NCI-H524 treated with DMSO at 0.1 percent for 48 hours (cell line): ENCODE results near the gene CEP97.

Experiments used
- DNase-seq: peaks from one replicate; lab custom pipeline; 2025; lab: John Stamatoyannopoulos, UW

The CEP97 gene

DNA sequence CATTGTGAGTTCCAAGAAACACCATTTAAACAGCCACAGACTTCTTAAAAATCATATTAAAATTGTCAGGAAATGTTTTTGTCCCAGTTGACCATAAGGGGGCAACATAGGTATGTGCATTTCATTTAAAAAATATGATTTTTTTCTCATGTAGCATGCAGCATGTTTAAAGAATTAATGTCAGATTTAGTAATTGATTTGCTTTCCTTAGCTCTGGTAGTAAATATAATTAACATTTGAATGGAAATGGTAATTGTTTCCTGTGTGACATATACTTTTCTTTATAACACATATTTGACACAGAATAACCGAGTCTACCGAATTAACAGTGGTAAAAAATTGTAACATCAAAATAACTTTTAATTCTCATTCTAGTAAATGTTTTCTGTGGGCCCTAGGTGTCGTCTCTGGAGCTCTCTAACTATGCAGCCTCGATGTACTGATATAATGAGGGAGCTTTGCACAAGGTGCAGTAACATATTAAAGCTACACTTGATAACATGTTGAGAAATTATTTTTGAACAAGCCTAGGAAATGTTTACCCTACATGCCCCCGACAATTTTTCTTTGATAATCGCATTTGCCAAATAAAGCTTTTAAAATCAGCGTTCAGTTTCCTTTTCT lies 89.5 kb downstream of the CEP97 start:
- DNase-seq, result no peak

DNA sequence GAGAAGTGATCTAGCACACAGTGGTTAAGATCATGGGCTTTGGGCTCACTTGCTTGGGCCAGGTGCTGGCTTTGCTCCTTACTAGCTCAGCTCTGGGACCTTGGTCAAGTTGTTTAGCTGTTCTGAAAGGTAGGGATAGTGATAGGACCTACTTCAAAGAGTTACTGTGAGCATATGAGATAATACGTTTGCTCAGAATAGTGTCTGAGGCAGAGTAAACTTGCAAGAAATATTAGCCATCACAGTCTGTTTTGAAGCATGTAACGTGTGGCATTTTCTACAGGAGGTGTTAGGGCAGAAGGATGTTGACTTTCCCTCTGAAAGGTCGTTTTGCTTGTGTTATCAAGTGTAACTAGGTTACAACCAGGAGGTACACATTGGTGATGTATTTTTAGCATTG lies 90.4 kb downstream of the CEP97 start:
- DNase-seq, result no peak

DNA sequence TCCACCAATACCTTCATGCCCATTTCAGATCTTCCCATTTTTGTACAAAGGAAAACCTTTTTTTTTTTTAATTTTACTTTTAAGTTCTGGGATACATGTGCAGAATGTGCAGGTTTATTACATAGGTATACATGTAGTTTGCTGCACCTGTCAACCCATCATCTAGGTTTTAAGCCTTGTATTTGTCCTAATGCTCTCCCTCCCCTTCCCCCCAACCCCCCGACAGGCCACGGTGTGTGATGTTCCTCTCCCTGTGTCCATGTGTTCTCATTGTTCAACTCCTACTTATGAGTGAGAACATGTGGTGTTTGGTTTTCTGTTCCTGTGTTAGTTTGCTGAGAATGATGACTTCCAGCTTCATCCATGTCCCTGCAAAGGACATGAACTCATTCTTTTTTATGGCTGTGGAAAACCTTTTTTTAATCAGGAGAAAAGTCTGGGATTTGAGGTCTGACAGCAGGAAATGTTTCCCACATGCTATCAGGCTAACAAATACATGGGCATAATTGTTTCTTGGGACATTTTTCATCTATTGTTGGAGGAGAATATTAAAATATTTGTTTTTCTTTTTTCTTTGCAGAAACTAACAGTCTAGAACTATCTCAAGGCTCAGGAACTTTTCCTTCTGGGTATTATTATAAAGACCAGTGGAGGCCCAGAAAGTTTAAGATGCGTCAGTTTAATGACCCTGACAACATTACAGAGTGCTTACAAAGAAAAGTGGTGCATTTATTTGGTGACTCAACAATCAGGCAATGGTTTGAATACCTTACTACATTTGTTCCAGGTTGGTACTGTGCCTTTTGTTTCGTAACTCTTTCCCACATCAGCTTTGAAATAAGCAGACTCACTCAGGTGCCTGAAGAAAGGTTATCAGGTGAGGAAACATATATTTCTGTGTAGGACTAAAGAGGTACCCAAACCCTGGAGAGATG lies 92.1 kb downstream of the CEP97 start:
- no peak for DNase-seq

DNA sequence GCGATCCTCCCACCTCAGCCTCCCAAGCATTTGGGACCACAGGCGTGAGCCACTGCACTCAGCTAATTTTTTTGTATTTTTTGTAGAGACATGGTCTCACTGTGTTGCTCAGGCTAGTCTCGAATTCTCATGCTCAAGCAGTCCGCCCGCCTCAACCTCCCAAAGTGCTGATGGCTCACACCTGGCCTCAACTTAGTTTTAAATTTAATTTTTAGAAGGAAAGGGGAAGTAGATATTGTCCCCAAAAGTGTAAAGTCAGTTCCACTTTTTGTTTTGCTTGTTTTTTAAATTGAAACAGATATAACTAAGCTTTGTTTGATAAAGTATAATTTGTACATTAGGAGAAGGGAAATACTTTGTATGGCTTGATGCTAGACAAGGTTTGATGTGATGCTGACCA lies 93.6 kb downstream of the CEP97 start:
- no peak for DNase-seq

DNA sequence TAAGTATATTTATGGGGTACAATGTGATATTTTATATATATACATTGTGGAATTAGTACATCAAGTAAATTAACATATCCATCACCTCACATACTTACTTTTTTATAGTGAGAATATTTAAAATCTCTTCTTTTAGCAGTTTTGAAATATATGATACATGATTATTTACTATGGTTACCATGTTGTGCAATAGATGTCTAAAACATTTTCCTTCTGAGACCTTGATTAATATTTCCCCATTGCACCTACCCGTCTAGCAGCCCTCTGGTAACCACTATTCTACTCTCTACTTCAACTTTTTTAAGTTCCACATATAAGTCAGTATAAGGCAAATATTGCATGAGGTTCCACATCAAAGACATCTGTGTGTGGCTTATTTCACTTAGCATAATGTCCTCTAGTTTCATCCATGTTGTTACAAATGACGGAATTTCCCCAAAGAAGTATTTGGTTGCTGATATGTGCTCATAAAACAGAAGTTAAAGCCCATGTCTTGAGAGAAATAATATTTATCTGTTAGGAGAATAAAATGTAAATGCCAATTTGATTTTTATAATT lies 95.3 kb downstream of the CEP97 start:
- DNase-seq, result no peak
